GM19467 (cell line): ENCODE results near the gene RHOA.

ENCODE experiments used
- ATAC-seq: cut with Tn5 transposase; IDR thresholded peaks from one replicate; pipeline ENCODE4 v1.9.1; 2021; ENCODE audit warnings: mild to moderate bottlenecking, moderate library complexity; ENCODE audit not compliant: unreplicated experiment

The RHOA gene

GRCh38 chr3:49411968-49412631 lies at the start of gene RHOA, which contains the start of gene TCTA:
Gene RHOA, minus strand, starts transcription at chr3:49411976. Its CDS starts 36,387 bp downstream, at chr3:49375589.
Gene TCTA, plus strand, starts transcription at chr3:49412423. Its CDS starts 4 bp downstream, at chr3:49412427.
- peak; percentile 73 for ATAC-seq

- ATAC-seq: no peak
These were observed 49.2 kb upstream of the RHOA start for GRCh38 chr3:49460956-49461355.

DNA sequence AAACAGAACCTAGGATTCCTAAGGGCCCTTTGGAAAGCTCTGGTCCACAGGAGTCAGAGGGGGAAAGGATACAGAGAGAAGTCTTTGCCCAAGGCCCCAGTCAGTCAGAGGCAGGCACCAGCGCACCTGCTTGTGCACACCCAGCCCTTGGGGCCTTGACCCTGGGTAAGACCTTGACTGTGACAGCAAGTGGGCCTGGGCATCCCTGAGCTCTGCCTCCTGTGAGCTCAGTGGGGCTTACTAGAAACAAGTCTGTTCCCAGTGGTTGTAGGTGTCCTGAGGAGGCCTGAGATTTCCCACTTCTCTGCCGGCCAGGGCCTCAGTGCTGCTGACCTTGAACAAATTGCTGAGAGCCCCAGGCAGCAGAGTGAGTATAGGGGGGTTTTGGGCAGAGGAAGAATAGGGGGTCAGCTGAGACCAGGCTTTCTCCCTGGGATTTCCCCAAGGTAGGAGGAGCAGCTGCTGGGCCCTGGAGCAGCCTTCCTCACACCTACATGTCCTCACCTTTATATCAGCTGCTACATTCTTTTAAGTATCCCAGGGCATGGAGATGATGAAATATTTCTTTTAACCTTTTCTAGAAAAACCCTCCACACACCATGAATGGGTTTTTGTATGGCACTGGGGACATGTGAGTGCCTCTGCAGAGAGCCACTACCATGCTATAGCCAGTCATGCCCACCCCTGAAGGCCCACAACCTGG lies 48.6 kb upstream of the RHOA start:
- ATAC-seq: no peak

- ATAC-seq: no peak
These were observed 44.7 kb upstream of the RHOA start for GRCh38 chr3:49456466-49456865.

DNA sequence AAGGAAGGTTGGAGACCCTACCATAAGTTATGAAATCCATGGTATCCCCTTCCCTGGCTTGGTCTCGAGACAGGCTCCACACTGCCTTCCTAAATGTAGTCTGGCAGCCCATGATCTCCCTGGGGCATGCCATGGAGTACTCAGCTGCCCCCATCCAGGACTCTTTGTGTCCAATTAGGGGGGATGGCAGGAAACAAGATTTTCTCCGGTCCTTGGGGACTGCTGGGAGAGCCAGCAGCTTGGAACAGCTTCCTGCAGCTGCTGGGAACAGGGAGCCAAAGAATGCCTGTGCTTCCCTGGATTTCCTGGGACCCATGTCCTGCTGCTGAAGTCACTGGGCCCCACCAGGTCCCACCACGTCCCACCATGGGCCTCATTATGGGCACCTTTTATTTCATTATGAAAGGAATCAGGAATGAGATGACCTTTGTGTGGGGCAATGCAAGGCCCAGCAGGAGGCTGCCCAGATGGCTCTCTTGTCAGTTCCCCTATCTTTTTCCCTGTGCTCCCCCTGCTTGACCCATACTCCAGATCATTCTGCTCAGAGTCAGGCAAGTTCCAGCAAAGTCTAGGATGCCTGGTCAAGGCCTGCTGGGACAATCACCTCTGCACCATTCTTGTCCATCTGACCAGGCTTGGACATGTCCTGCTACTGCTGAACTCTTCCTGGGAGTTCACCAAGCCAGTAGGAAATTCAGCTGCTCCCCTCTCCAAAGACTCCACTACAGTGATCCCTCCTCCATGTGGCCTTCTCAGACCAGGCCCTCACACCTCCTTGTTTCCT lies 43.3 kb upstream of the RHOA start:
- no peak for ATAC-seq

GRCh38 chr3:49454458-49454857 lies 42.7 kb upstream of the RHOA start:
- no peak for ATAC-seq

GRCh38 chr3:49453621-49454020 lies 41.8 kb upstream of the RHOA start:
- ATAC-seq: no peak

DNA sequence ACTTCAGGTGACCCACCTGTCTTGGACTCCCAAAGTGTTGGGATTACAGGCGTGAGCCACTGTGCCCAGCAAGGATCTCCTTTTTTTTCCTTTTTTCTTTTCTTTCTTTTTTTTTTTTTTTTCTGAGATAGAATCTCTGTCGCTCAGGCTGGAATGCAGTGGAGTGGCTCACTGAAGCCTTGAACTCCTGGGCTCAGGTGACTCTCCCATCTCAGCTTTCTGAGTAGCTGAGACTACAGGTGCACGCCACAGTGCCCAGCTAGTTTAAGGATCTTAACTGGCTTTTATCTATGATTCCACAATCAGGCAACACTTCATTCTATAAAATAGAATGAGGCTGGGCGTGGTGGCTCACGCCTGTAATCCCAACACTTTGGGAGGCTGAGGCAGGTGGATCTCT lies 33.6 kb upstream of the RHOA start:
- no peak for ATAC-seq

DNA sequence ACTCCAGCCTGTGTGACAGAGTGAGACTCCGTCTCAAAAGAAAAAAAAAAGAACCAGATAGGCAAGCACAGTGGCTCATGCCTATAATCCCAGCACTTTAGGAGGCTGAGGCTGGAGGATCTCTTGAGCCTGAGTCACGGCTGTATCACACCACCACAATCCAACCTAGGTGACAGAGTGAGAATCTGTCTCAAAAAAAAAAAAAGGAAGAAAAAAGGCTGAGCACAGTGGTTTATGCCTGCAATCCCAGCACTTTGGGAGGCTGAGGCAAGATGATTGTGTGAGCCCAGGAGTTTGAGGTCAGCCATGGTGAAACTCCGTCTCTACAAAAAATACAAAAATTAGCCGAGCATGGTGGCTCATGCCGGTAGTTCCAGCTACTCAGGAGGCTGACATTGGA lies 23.0 kb upstream of the RHOA start:
- no peak for ATAC-seq

- no peak for ATAC-seq
These were observed 16.9 kb upstream of the RHOA start for GRCh38 chr3:49428752-49429080.

GRCh38 chr3:49427586-49427985 lies 15.8 kb upstream of the RHOA start:
- ATAC-seq: no peak

GRCh38 chr3:49424816-49425215 lies 13.0 kb upstream of the RHOA start:
- no peak for ATAC-seq

DNA sequence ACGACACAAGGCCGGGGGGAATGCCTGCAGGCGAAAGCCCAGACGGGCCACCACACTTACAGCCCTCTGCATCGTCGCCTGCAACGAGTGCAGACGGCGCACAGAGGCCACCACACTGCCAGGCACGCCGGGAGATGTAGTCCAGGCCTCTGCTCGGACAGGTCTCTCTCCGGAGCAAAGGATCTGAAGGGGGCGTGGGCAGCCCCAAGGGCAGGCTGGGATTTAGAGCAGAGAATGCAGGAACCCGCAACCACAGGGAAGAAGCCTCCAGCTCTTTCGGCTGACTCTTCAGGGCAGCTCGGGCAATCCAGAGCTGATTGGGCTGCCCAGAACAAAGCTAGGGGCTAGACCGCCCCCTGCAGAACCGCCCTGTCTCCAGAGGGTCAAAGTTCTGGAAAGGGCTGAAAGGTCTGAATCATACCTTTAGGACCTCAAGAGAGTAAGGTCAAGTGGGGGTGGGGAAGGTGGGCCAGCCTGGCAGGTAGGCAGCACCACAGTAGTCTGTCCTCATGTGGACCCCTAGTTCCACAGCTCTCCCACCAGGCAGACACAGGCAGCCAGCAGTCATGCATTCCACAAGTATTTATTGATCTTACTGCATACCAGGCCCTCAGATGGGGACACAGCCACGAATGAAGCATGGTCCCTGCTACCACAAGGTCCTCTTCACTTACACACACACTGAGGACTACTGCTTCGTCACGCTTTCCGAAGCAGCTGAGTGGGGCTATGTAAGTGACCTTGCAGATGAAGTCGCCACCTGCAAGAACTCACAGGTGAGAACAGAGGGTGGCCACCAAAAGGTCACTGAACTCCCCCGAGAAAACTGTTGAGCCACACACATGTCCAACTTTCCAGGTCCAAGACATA lies 10.8 kb upstream of the RHOA start, which contains the start of gene AMT:
TSS of gene AMT (minus strand) at position 95 of the 870 bp plus-strand sequence. CDS start at position 72, 23 bp downstream.
- no peak for ATAC-seq

- no peak for ATAC-seq
These were observed 10.2 kb upstream of the RHOA start for GRCh38 chr3:49421890-49422378.

DNA sequence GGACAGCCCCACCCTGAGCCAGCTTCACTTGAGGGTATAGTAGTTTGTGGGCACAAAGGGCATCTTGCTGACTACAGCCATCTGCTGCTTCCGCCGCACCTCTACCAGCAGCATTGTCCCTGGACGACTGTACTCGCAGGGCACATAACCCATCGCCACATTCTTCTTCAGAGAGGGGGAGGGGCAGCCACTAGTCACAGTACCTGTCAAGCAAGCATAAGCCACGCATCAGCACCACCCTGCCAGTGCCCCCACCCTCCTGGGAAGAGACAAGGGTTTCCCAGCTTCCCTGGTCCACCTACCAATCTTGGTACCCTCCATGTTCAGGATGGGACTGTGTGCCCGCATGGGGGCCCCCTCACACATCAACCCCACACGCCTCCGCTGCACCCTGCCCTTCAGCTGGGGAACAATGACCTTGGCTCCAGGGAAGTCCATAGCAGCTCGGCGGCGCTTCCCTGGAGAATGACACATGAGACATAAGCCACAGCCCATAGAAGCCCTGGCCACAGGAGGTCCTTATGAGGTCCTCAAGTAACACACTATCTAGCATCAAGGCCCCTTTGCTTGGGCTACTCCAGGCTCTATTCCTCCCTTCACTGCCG lies 5.8 kb upstream of the RHOA start:
- ATAC-seq: no peak

DNA sequence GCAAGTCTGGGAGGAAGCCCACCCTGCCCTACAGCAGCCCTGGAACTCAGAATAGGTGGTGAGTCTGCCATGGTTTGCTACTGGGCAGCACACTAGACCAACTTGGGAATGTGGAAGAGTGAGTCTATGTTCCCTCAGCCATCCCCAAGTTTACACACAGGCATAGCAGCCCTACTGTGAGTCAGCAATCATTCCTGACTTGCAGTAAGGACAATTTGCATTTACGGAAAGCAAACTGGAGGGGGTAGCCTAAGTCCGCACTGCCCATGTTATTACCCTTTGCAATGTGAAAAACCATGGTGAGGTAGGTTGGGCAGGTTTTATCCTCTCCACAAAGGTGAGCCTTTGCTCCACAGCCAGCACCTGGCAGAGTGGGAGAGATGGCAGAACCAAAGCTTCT lies 5.1 kb upstream of the RHOA start:
- no peak for ATAC-seq

DNA sequence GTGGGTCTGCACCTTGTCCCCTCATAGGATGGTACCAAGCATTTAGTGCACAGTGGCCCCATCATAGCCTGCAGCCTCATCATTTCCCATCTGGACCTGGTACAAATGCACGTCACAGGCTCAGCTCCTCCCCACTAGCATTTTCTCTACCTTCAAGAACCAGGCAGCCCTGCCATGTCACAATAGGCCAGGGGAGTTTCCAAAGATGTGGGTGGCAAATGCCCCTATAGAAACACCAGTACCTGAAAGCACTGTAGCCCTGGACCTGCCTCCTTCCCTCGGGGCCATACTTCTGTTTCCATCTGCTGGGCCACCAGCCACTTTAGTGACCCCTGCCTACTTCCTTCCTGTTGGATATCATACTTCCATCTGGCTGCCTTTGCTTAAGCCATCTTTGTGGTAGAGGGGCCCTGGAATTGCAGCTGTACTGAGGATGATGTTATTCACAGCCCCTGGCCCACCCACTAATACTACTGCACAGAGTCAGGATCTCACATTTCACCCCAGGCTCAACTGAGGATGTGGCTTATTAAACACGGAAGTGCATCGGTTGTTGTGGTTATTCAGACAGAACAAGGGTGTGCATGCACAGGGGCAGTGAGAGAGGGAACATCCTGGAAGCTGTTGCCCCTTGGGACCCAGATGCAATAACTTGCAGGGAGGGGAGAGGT lies 4.3 kb upstream of the RHOA start:
- ATAC-seq: no peak

GRCh38 chr3:49414753-49415152 lies 3.0 kb upstream of the RHOA start:
- no peak for ATAC-seq

DNA sequence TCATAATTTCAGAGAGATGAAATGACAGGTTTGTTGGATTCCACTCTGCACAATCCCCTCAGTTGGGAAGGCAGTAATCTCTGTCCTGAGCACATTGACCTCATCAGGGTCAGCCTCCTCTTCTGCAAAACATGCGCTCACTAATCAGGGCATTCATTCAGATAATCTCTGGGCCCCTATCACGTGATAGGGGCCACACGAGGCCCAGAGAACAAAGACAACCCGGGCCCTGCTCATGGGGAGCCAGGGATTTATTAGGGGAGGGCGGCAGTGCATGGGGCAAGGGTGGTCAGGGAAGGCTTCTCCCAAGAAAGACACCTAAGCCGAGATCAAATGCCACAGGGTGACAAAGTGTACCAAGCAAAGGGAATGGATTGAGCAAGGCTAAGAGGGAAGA lies 1.6 kb upstream of the RHOA start:
- ATAC-seq: no peak
